DLD1 (cell line): ENCODE measurements around the gene SCAMP5.

Experiments
- in situ Hi-C: cut with HindIII; loops from 2 replicates; pipeline ENCODE4 v1.10.0; 2017; ENCODE audit warnings: low sequenced_read_pairs

The SCAMP5 gene

DNA sequence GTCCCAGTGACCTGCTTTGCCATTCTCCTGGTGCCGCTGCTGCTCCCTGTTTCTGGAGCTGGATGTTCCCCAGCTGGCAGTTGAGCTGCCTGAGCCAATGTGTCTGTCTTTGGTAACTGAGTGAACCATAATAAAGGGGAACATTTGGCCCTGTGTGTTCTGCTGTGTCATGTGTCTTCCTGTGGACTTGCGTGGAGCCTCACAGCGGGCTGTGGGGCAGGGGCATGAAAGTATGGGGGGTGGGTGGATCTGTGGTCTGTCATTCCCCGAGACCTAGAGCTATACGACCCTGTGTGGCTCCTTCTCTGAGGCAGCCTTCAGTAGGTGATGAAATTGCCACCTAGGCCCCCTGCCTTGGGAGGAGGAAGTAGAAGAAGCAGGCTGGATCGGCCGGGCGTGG, 26.0 kb downstream of the SCAMP5 start:
- in situ Hi-C loops = no loop called here

DNA sequence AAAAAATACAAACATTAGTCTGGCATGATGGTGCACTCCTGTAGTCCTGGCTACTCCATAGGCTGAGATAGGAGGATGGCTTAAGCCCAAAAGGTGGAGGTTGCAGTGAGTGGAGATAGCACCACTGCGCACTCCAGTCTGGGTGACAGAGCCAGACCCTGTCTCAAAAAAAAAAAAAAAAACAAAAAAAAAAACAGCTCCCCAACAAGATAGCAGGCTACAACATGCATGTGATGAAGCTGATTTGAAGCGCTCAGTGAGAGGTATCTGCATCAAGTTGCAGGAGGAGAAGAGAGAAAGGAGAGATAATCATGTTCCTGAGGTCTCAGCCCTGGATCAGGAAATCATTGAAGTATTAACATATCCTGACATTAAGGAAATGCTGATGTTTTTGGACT, 27.4 kb downstream of the SCAMP5 start:
- in situ Hi-C loops = no loop called here

DNA sequence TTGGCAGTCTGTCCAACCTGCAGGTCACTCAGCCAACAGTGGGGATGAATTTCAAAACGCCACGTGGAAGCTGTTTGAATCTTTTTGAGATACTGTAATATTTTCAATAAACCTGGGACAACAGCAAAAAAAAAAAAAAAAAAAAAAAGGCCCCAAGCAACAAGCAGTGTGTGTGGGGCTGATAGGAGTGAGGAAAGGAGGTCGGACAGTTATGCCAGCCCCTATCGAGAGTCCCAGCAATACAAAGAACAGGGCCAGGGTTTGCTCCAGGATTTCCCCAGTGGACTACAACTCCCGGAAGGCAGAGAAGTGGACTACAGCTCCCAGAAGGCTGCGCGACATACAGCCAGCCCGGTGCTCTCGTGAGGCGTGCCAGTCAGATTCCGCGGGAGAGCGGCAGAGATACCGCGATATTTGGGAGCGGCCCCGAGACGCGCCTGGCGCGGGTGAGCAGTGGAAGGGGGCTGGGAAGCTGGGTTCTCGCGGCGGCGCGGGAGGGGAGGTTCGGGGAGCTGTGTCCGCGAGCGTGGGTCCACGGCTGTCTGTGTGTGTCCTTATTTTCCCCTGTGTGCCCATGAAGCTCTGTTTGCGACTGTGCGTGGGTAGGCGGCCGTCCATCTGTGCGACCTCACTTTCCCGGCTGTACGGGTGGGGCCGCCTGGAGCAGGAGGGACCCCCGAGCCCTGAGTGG, 28.0 kb downstream of the SCAMP5 start, which contains the start of gene PPCDC:
Gene PPCDC, plus strand, starts transcription at position 410 of the 691 bp plus-strand sequence. CDS start 4,729 bp downstream, outside the sequence.
- in situ Hi-C loops = no loop called here

DNA sequence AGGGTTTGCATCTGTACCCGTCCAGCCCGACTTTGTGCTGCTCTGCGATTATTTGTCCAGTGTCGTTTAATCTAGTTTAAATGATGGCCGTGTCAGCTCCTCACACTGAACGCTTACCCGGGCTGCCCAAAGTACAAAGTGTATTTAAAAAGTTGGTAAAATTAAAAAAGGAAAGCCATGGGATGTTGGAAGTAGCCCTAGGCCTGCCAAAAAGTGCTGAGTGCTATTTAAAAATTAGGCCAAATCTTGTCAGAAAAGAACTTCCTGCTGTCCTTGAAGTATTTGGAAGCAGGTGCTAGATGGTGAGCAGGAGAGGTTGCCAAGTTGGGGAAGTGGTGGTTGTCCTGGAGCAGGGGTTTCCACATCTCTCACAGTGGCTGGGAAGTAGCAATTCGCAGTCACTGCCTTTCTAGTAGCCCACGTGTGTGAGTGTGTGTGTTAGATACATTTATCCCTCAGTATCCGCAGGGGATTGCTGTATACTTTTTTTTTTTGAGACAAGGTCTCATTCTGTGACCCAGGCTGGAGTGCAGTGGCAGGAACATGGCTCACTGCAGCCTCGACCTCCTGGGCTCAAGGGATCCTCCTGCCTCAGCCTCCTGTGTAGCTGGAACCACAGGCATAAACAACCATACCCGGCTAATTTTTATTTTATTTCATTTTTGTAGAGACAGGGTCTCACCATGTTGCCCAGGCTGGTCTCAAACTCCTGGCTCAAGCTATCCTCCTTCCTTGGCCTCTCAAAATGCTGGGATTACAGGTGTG, 28.7 kb downstream of the SCAMP5 start:
- in situ Hi-C loops = no loop called here

DNA sequence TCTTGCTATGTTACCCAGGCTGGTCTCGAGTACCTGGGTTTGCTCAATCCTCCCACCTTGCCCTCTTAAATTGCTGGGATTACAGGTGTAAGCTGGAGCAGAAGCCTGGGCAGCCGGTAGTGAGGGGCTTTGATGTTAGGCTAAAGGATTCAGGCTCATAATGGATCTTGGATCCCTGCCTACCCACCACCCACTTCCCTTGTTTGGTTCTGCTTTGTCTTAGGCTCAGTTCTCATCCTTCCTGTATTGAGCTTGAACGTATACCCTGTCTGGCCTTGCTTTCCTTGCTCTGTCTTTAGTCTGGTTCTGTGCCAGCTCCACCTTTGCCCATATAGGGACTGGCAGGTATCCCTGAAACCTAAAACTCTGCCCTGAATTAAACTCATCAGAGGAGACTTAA, 29.7 kb downstream of the SCAMP5 start:
- in situ Hi-C loops = no loop called here

DNA sequence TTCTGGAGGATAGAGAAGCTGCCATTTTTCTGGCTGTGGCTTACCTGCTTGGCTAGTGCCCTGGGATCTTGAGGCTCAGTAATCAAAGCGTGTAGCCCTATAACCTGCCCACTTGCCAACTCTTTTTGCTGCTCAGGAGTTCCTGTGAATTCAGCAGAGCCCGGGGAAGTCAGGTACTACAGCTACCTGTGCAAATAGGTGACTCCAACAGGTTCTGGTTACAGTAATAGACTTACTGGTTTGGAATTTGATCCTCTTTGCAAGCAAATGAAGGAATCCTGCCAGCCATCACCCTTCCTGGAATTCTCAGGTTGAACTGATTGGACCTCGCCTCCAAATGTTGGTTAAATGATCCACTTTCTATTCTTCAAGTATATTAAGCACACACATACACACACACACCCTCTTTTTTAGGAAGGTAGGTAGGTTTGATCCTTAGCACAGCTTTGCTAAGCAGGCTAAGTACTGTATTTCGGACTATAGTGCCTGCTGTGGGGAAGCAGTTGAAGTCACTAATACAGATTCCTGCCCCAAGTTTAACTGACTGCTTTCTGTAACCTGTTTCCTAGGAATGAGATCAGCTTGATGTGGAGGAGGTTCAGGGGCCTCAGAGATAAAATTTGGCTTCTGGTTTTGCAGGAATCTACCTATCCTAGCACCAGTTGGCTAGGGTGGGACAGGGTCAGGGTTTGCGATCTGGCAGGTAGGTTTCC, 30.3 kb downstream of the SCAMP5 start:
- in situ Hi-C loops = no loop called here

DNA sequence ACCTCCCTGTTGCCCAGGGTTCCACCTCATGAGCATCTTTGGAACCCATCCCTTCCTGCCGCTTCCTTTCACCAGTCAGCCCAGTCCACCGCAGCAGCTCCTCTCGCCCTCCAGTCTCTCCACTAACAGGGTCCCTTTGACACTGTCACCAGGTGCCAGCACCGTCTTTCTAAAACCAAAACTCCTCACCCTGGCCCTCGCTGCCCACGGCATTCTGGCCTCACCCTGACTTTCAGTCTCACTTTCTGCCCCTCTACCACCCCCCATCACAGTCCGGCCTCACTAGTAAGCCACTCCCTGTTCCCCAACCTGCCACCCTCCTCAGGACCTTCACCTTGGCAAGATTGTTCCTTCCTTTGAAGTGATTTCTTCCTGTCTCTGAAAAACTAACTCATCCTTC, 32.2 kb downstream of the SCAMP5 start:
- in situ Hi-C loops = no loop called here

DNA sequence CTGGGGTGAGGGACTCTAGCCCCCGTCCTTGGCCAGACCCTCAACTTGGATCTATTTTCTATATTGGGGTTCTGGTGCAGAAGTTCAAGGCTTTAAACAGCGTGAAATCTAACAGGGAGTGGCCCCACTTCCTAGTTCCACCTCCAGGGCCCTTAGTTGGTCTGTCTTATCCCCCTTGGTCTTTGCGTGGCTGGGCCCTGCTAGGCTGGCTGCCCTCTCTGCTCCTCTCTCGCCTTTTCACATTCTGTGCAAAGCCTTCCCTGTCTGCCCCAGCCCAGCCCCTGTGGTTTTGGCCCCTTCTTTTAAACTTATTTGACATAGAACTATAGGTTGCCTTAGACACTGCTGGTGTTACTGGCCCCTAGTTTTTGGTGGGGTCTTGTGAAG, 33.6 kb downstream of the SCAMP5 start:
- in situ Hi-C loops = no loop called here

DNA sequence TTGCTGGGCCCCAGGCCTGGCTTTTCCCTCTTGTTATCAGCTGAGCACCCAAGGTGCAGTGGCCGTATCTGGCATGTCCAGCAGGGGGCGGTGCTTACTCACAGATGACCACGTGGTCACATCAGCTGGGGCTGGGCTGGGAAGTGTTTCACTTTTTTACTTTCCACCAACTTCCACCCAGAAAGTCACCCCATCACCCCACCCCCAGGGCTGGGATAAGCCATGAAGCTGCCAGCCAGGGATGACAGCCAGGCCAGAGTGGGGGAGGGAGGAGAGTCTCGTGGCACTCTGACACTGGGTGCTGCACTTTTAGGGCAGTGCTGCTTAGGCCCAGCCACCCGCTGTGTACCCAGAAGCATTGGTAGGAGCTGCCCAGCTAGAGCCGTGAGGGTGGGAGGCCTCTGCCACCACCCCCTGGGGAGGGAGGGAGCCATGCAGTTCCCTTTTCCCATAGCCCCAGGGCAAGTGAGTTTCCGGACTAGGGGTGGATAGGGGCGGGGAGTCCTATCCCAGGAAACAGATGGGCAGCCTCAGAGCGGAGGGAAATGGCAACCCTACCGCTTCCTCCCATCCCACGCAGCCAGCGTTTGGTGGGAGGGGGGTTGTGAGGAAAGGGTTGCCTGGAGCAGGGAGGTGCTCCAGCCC, 34.1 kb downstream of the SCAMP5 start:
- in situ Hi-C loops = no loop called here

DNA sequence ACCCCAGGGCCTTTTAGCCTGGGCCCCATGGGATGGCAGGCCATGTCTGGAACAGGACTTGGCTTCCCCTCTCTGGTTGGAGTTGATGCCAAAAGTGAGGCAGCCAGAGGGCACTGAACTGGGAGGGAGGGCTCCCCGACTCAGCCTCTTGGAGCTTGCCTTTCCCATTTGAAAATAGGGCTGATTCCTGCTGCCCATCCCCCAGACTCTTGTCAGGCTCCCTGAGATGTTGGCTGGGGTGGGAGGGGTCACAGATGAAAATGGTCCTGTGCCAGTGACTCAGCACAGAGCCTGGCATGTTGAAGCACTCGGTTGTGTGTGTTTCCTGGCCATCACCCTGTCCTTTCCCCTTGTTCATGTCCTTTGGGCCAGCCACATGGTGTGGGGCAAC, 34.7 kb downstream of the SCAMP5 start:
- in situ Hi-C loops = no loop called here

DNA sequence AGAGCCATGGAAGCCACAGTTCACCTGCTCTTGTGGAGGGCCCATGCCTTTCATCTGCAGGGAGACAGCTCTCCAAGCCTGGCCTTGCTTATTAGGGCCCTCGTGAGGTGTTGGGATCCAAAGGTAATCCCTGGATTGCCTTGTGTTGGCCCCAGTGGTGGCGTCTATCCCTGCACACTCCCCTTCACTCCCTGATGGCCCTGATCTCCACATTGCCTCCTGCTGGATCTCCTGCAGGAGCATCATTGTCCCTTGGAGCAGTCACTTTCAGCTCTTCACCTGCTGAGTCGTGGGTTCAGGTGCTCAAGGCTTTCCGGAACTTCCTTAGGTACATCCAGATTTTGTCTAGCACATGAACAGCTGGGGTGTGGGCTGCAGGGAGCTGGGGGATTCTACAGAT, 35.1 kb downstream of the SCAMP5 start:
- in situ Hi-C loops = no loop called here

DNA sequence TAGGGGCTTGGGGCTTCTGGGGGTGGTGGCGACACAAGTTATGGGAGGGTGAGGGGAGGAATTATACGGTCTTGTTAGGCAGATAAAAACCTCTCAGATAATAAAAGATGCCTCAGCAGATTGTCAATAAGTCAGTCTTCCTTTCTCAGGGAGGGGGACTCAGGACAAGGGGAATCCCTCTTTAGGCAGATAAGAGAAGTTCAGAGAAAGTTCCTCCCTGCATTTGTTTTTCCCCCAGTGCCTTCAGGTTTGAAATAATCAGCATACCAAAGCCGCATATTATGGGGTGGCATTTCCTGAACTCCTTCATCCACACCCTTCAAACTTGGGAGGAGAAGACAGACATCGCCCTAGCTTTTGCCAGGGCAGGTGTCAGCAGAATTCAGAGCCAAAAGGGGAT, 36.5 kb downstream of the SCAMP5 start:
- in situ Hi-C loops = no loop called here

DNA sequence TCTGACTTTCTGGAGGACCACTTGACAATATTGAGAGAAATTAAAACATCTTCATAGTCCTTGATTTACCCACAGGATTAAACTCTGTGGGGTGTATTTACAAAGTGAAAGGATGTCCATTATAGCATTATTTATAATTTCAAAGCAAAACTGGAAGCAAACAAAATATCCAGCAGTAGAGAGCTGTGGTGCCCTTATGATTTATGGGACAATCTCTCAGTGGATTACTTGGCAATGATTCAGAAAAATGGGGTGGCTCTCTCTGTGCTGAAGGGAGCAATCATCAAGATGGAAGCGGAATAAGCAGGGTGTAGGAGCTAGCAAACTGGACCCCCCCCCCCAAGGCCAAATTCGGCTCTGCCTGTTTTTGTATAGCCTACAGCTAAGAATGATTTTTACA, 37.0 kb downstream of the SCAMP5 start:
- in situ Hi-C loops = no loop called here

DNA sequence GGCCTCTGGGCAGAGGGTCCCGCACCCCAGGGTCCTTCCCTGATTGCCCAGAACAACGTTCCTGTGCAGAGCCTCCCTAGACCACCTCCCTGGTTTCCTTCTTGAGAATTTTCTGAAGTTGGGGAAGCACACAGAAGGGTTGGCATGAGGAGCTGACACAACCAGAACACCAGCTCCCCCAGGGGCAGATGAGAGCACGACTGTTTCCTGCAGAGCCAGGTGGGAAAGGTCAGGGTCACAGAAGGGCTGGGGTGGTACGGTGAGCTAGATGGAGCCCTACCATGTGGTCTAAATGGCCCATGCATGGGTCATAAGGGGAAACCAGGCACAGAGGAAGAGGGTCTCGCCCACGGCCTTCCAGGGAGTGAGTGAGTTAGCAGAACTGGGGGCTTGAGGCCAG, 38.4 kb downstream of the SCAMP5 start:
- in situ Hi-C loops = no loop called here

DNA sequence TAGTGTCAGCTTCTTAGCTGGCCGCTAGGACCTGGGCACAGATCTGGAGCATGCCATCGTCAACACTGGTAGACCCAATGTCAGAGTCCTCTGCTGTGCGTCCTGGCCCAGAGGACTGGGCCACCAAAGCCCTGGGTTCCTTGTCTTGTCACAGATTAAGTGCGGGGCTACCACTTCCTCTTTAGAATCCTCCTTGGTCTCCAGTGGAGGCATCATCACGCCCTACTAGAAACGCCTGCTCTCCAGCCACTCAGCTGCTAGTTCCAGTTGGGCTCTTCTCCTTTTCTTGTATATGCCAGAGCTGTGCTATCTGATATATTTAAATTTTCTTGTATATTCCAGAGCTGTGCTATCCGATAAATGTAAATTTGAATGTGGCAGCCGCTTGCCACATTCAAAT, 39.3 kb downstream of the SCAMP5 start:
- in situ Hi-C loops = no loop called here

DNA sequence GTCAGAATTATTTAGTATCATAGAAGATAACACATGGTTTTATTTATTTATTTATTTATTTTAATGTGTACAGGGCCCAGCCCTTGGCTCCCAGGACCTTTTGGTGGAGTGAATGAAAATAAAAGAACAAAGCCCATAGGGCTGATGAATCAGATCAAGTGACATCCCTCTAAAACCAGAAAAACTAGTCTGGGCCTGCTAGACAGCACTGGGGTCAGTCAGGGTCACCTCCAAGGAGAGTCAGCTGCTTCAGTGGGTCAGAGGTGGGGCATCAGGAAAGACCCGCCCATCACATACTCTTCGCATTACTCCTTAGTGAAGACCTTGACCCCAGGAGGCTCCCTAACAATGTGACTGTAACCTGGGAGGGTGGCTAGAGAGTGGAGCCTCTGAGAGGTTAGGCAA, 40.9 kb downstream of the SCAMP5 start:
- in situ Hi-C loops = no loop called here

DNA sequence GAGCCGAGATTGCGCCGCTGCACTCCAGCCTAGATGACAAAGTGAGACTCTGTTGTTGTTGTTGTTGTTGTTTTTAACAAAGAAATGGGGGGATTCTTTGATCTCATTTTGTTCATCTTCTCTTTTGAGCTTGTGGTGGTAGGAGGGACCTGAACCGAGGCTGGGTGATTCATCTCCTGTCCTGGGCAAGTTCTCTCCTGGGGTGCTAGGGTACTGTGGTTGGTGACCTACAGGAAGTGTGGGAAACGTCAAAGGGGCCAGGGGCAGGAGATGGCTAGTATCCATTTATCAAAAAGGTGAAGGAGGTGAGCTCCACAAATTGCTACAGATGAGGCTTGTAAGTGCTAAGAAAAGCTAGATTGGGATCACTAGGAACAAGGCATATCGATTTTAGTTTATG, 42.3 kb downstream of the SCAMP5 start:
- in situ Hi-C loops = no loop called here

DNA sequence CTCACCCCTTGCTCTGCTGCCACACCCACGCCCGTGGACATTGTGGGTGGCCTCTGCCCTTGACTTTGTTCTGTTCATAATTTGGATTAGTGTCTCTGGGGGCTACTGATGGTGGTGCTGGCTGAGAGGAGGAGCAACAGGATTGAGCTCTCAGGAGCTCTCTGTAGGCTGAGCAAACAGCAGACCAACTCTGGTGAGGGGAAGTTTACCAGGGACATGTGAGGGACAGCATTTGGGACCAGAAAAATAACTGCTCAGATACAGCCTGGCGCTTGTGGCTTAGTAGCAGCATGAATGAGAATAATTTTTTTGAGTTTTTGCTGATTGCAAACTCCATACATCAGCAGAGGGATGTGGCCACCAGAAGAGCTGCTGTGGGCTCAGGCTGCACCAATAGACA, 42.9 kb downstream of the SCAMP5 start:
- in situ Hi-C loops = no loop called here

DNA sequence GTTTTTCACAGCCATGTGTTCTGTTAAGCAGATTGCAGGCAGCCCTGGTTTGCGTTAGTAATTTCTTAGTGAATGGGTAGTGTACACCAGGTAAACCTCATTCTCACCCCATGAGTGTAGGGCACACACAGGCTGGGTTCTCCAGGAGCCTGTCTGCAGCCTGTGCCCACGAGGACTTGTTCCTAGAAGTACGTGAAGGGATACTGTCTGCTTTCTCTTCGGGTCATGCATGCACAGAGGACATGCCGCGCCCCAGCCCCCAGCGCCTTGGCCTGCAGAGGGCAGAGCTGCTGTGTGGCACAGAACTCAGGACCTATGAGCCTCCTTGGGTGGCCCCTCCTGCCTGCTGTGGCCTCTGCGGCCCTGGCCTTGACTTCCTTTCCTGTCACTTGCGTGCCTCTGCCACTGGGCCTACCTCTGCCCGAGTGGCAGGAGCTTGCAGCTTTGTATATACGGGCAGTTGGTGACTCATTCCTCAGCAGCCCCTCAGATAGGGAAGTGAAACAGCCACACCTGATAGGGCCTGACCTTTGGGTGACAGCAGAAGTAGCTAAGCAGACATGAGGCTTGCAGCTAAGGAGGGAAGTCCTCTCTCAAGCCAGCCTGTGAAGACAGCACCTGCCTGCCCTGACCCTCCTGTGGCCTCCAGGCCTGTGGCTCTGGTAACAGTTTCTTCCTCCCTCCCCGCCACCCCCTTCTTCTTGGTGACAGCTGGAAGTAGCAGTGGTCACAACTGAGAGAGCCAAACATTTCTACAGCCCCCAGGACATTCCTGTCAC, 47.6 kb downstream of the SCAMP5 start:
- in situ Hi-C loops = no loop called here

DNA sequence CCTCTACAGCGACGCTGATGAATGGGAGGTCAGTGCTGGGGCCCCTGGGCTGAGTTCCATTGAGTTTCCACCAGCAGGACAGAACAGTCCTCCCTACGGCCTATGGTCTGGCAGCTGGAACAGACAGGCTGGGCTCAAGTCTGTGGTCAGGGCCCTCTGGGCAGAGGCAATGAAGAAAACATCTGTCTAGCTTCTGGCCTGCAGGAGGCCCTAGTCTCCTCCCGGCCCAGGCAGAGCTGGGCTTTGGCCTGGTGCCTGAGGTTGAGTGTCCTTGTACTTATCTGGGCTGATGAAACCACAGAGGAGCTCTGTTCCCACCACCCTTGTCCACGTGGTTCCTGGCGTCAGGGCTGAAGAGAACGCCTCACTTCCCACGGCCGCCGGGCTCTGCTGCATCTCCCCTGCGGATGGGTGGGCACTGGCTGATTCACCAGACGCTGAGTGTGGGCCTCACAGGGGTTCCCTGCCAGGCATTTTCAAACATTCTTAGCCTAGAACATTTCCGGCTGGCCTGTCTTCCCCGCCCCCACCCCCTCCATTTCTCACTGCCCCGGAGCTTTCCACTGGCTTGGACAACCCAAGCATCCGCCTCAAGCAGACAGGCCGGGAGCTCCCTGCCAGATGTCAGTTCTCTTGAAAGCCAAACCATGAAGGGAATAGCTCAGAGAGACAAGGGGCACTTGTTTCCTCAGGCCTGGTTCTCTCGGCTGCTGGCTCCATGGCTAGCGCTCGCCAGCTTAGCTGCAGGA, 48.3 kb downstream of the SCAMP5 start:
- in situ Hi-C loops = no loop called here
